OCI-LY1 (cell line): ENCODE results near the gene SNPH.

ENCODE experiments used
- H2AFZ ChIP-seq: fragments of 200-600 bp; sonication (generic), shearing (Covaris generic); 2 replicates; pipeline ENCODE4 v1.6.0; 2014; ENCODE audit warnings: antibody characterized with exemption, mild to moderate bottlenecking, low read length
- H3F3A ChIP-seq: fragments of 200-600 bp; sonication (generic), shearing (Covaris generic); 2 replicates; pipeline ENCODE4 v1.6.0; 2014; ENCODE audit warnings: mild to moderate bottlenecking, antibody characterized with exemption, low read length, moderate library complexity; ENCODE audit not compliant: insufficient read depth
- H3K27ac ChIP-seq: fragments of 200-600 bp; sonication (generic); 2 replicates; pipeline ENCODE4 v1.5.1; 2014; ENCODE audit warnings: low read length, mixed run types, mild to moderate bottlenecking, low read depth; ENCODE audit not compliant: poor library complexity, severe bottlenecking
- H3K27me3 ChIP-seq: fragments of 200-600 bp; sonication (generic); 2 replicates; pipeline ENCODE4 v1.6.0; 2014; ENCODE audit warnings: antibody characterized with exemption, mild to moderate bottlenecking, low read length, moderate library complexity; ENCODE audit not compliant: insufficient read depth
- H3K36me3 ChIP-seq: fragments of 200-600 bp; sonication (generic); 2 replicates; pipeline ENCODE4 v1.6.1; 2014; ENCODE audit warnings: mild to moderate bottlenecking, antibody characterized with exemption, low read length, moderate library complexity, mixed read lengths; ENCODE audit not compliant: insufficient read depth
- H3K4me1 ChIP-seq: fragments of 200-600 bp; sonication (generic); 2 replicates; pipeline ENCODE4 v1.5.1; 2014; ENCODE audit warnings: mild to moderate bottlenecking, low read length, moderate library complexity; ENCODE audit not compliant: insufficient read depth, severe bottlenecking
- H3K4me2 ChIP-seq: fragments of 200-600 bp; sonication (generic), shearing (Covaris generic); 2 replicates; pipeline ENCODE4 v1.6.1; 2014; ENCODE audit warnings: low read length
- H3K4me3 ChIP-seq: fragments of 200-600 bp; sonication (generic); 2 replicates; pipeline ENCODE4 v1.5.1; 2014; ENCODE audit warnings: low read length, low read depth, mild to moderate bottlenecking, mixed read lengths; ENCODE audit not compliant: poor library complexity, severe bottlenecking
- H3K79me2 ChIP-seq: fragments of 200-600 bp; shearing (Covaris generic); 2 replicates; pipeline ENCODE4 v1.6.1; 2016; ENCODE audit warnings: mixed run types, low read length, mixed read lengths; ENCODE audit not compliant: insufficient read depth
- H3K9ac ChIP-seq: fragments of 200-600 bp; sonication (generic), shearing (Covaris generic); 2 replicates; pipeline ENCODE4 v1.6.1; 2014; ENCODE audit warnings: mild to moderate bottlenecking, low read length, mixed read lengths
- H3K9me2 ChIP-seq: fragments of 200-600 bp; sonication (generic), shearing (Covaris generic); 2 replicates; pipeline ENCODE4 v1.6.1; 2014; ENCODE audit warnings: low read depth, mild to moderate bottlenecking, low read length, mixed read lengths
- H3K9me3 ChIP-seq: fragments of 200-600 bp; shearing (Covaris generic); 2 replicates; pipeline ENCODE4 v1.6.1; 2014; ENCODE audit warnings: low read length, mixed read lengths
- H4K20me1 ChIP-seq: fragments of 200-600 bp; sonication (generic), shearing (Covaris generic); 2 replicates; pipeline ENCODE4 v1.6.0; 2016; ENCODE audit warnings: mild to moderate bottlenecking, low read length; ENCODE audit not compliant: insufficient read depth
- EZH2 ChIP-seq: fragments of 200-600 bp; sonication (generic), shearing (Covaris generic); IDR thresholded peaks from 2 replicates; pipeline ENCODE4 v1.8.0; 2017; ENCODE audit warnings: borderline replicate concordance, mixed run types, mild to moderate bottlenecking, antibody characterized with exemption, low read length, moderate library complexity, mixed read lengths
- TF ChIP-seq, protein P1 (sequence below): fragments of 200-600 bp; sonication (generic), shearing (Covaris generic); IDR thresholded peaks from 2 replicates; pipeline ENCODE4 v1.5.1; 2017; ENCODE audit warnings: mild to moderate bottlenecking, antibody characterized with exemption, low read length, moderate library complexity, mixed read lengths

The SNPH gene

DNA sequence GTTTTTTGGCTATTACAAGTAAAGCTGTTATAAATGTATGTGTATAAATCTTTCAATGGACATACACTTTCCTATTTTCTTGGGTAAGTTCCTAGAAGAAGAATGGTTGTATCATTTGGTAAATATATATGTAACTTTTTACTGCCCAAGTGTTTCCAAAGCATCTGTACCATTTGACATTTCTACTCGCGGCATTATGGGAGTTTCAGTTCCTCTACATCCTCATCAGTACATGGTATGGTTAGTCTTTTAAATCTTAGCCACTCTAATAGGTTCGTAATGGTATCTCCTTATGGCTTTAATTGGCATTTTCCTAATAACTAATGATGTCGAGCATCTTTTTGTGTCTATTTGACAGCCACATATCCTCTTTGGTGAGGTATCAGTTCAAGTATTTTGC, 12.9 kb downstream of the SNPH start:
- no peaks in the 10 kb centered on the region for H3F3A ChIP-seq
- no peaks in the 10 kb centered on the region for H3K9me3 ChIP-seq
- no peak overlapping the region for H2AFZ ChIP-seq
- no peaks in the 10 kb centered on the region for H3K79me2 ChIP-seq
- no peak overlapping the region for H3K9ac ChIP-seq
- no peaks in the 10 kb centered on the region for H3K36me3 ChIP-seq
- no peak overlapping the region for H3K4me2 ChIP-seq
- H3K27ac ChIP-seq: no peak overlapping the region
- no peaks in the 10 kb centered on the region for H3K9me2 ChIP-seq
- no peak overlapping the region for H3K4me3 ChIP-seq
- H4K20me1 ChIP-seq: no peaks in the 10 kb centered on the region
- no peaks in the 10 kb centered on the region for H3K4me1 ChIP-seq
- H3K27me3 ChIP-seq: no peaks in the 10 kb centered on the region
- TF ChIP-seq, protein P1, sequence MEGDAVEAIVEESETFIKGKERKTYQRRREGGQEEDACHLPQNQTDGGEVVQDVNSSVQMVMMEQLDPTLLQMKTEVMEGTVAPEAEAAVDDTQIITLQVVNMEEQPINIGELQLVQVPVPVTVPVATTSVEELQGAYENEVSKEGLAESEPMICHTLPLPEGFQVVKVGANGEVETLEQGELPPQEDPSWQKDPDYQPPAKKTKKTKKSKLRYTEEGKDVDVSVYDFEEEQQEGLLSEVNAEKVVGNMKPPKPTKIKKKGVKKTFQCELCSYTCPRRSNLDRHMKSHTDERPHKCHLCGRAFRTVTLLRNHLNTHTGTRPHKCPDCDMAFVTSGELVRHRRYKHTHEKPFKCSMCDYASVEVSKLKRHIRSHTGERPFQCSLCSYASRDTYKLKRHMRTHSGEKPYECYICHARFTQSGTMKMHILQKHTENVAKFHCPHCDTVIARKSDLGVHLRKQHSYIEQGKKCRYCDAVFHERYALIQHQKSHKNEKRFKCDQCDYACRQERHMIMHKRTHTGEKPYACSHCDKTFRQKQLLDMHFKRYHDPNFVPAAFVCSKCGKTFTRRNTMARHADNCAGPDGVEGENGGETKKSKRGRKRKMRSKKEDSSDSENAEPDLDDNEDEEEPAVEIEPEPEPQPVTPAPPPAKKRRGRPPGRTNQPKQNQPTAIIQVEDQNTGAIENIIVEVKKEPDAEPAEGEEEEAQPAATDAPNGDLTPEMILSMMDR: no peak
- TF ChIP-seq EZH2: no peak

DNA sequence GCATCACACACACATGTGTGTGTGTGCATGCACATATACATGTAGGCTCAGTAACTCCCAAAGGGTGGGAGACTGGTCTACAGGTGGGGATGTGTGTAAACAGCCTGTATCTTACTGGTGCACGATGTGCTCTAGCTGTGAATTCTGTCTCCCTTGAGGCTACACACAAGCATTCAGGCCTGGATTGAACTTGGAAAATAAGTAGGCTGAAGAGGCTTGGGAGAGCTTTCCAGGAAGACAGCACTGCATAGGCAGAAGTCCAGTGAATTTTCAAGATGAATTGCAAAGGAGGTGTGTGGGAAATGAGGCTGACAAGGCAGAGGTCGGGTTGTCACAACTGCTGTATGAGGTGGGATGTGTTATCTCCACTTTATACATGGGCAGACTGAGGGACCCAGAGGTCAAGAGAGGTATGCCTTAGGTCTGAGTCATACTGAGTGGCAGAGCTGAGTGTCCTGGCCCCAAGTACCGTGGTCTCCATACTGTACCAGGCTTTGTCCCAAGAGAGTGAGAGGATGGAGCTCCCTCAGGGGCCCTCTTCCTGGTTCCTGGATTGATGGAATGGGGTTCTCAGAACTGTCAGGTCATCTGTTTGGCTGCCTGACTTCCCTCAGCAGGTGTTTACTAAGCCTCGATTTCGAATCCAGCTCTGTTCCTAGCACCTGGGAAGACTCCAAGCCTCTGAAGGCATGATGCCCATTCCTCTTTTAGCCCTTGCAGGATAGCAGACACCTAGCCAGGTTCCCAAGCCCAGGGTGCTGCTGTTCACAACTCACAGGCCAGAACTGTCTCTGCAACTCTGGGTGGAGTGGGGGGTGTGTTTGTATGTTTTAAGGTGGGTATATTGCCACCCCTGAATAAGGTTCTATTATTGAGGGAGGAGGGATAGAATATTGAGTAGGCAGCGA, 14.4 kb downstream of the SNPH start:
- no peaks in the 10 kb centered on the region for H3K27me3 ChIP-seq
- H3K4me2 ChIP-seq: no peak overlapping the region
- no peaks in the 10 kb centered on the region for H3K79me2 ChIP-seq
- H3K4me1 ChIP-seq: no peaks in the 10 kb centered on the region
- H2AFZ ChIP-seq: no peak overlapping the region
- no peak overlapping the region for H3K27ac ChIP-seq
- no peak overlapping the region for H3K4me3 ChIP-seq
- H4K20me1 ChIP-seq: no peaks in the 10 kb centered on the region
- no peaks in the 10 kb centered on the region for H3F3A ChIP-seq
- no peaks in the 10 kb centered on the region for H3K9me2 ChIP-seq
- TF ChIP-seq EZH2: no peak
- TF ChIP-seq, protein P1: no peak
- H3K9me3 ChIP-seq: no peaks in the 10 kb centered on the region
- H3K36me3 ChIP-seq: no peaks in the 10 kb centered on the region
- H3K9ac ChIP-seq: no peak overlapping the region

DNA sequence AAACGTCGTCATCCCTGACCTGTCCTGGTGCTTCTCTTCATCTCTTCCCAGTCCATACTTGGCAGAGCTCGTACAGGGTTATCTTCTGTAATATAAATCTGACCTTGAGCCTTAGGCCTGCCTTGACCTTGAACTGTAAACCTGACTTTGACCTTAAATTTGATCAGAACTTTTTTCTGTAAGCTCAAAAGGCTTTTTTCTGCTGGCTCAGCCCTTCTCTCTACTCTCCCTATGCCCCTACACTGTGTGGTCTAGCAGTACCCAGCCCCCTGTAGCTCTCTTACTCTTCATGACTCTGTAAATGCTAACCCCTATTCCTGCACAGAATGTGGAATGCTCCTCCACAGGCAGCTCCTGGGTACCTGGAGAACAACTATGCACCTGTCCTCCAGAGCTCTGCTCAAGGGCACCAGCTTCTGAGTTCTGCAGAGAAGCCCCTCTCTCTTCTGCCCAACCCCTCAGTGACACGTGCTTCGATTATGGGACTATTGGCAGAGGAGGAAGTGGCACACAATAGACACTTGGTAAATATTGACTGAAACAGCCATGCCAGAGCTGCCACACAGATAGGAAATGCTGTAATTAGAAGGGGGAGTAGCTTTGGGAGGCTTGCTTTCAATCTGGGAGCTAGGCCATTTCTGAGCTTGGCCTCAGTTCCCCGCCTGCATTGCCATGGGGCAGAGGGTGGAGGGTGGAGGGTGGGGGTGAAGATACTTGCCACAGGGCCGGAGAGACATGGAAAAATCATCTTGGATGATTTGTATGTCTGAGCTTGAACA, 15.4 kb downstream of the SNPH start:
- no peaks in the 10 kb centered on the region for H3K4me1 ChIP-seq
- H3K27ac ChIP-seq: no peak overlapping the region
- no peaks in the 10 kb centered on the region for H4K20me1 ChIP-seq
- no peaks in the 10 kb centered on the region for H3K9me2 ChIP-seq
- H3K27me3 ChIP-seq: no peaks in the 10 kb centered on the region
- no peaks in the 10 kb centered on the region for H3F3A ChIP-seq
- H3K4me3 ChIP-seq: no peak overlapping the region
- no peaks in the 10 kb centered on the region for H3K9me3 ChIP-seq
- no peak overlapping the region for H2AFZ ChIP-seq
- no peak overlapping the region for H3K4me2 ChIP-seq
- no peak for TF ChIP-seq EZH2
- TF ChIP-seq, protein P1: no peak
- H3K79me2 ChIP-seq: no peaks in the 10 kb centered on the region
- H3K9ac ChIP-seq: no peak overlapping the region
- H3K36me3 ChIP-seq: no peaks in the 10 kb centered on the region
